ENCODE measurements around the gene FBXL17.

GRCh38 chr5:108181975-108182374 lies 199.9 kb downstream of the FBXL17 start:
- TF ChIP-seq CTCF (IDR thresholded peaks at IDR 0.05; ENCODE audit: insufficient read depth, low read length, poor library complexity, severe bottlenecking): no peak
- TF ChIP-seq EZH2phosphoT487 (conservative IDR thresholded peaks at IDR 0.05; ENCODE audit: low read length): no peak

Data from SU-DHL-6 (cell line).